Ovary (tissue), 9 donors: ENCODE data around the gene CEP131. TPM values are rescaled to one million over a fixed set of nuclear protein-coding genes. Genes with fewer than 3 reads are reported as not detected.
A peak's percentile ranks its signal among the peaks of the same experiment; 100 is the strongest.

Experiments used
- DNase-seq, 5 donors: peaks; one replicate each; pipeline ENCODE4 v3.0.0-alpha.2; 2019 to 2020
- H3K27ac ChIP-seq, 2 donors: fragments of 200-600 bp; one replicate each; pipeline versions ENCODE4 v1.5.1 to v1.8.0; 2019 to 2022
- H3K27me3 ChIP-seq: fragments of 200-600 bp; one replicate; pipeline ENCODE4 v1.8.0; 2022
- H3K36me3 ChIP-seq: fragments of 200-600 bp; sonication (generic); one replicate; pipeline ENCODE4 v1.5.1; 2019
- H3K4me1 ChIP-seq: one replicate; pipeline ENCODE4 v1.8.1; 2013; ENCODE audit warnings: mild to moderate bottlenecking, moderate library complexity; ENCODE audit not compliant: insufficient read depth
- H3K4me3 ChIP-seq: fragments of 200-600 bp; sonication (generic); one replicate; pipeline ENCODE4 v1.5.1; 2017
- H3K9me3 ChIP-seq, 2 donors: fragments of 200-600 bp in 1 of 2; sonication (generic) in 1 of 2; one replicate each; pipeline versions ENCODE4 v1.5.1 to v1.8.1; 2013 to 2019; ENCODE audit warnings: mild to moderate bottlenecking in 1 of 2, moderate library complexity in 1 of 2
- EP300 ChIP-seq: sonication (generic); formaldehyde crosslinking; IDR thresholded peaks from one replicate; pipeline ENCODE4 v1.6.1; 2017; ENCODE audit warnings: antibody characterized with exemption
- POLR2A ChIP-seq: fragments of 450-650 bp; IDR thresholded peaks from one replicate; pipeline ENCODE4 v1.6.1; 2017; ENCODE audit warnings: antibody characterized with exemption, mild to moderate bottlenecking, moderate library complexity
- WGBS, 3 donors: extraction: QIAGEN DNeasy Blood & Tissue Kit in 1 of 3; methylation state at CpG; one replicate each; pipeline versions ENCODE4 v1.1.5 to v1.1.7; 2013 to 2017; 5-methylcytosine and 5-hydroxymethylcytosine counted together
- intact Hi-C, 4 donors: fragments of 100-400 bp; cut with DNase I; formaldehyde crosslinking; loops; one replicate each; pipeline versions ENCODE4 v1.11.0 to v1.15.1; 2022 to 2023
- polyA plus RNA-seq, 2 donors: library from polyadenylated mRNA; stranded (reverse); fragments of 200-250 nt in 1 of 2; fragments of 350-450 nt in 1 of 2; fragmentation: Illumina TruSeq in 1 of 2; extraction: RNeasy Lipid Tissue Mini Kit (QIAGEN cat#74804) in 1 of 2; gene quantifications; one replicate each; pipeline ENCODE4 v1.2.3, GENCODE V29; 2013 to 2014
- total RNA-seq, 7 donors: library from RNA; depleted of rRNA in 2 of 7; stranded (reverse); fragments of >200 nt in 2 of 7; fragmentation: NEBNext Ultra II Directional in 3 of 7; extraction: Animal tissue kit (Norgen Biotek cat#: 25700) in 3 of 7; gene quantifications; one replicate each; pipeline versions ENCODE4 v1.1.0 to v1.2.4, GENCODE V29; 2016 to 2023
- TF ChIP-seq, protein P1 (sequence below), 3 donors: fragments of 450-650 bp in 2 of 3; fragments of 200-600 bp in 1 of 3; IDR thresholded peaks; one replicate each; pipeline versions ENCODE4 v1.5.1 to v1.8.0; 2016 to 2022; ENCODE audit warnings: antibody characterized with exemption in 3 of 3, mild to moderate bottlenecking in 1 of 3
- donor health status: DM: no; HTN: no; CAD: no; lungs with moderate emphysema.
- donor health status: DM: no; HTN: no; CAD: no.
- donor health status: Bipolar disorder and iron deficiency.
- donor health status: DM: yes; HTN: yes; CAD: no.
- donor health status: DM: no; HTN: no; CAD: no.
- donor health status: DM: yes; HTN: yes; CAD: no.

Gene CEP131
- total and polyA plus RNA-seq, 9 donors = 0.22 to 10.7 (median 8.8) TPM

DNA sequence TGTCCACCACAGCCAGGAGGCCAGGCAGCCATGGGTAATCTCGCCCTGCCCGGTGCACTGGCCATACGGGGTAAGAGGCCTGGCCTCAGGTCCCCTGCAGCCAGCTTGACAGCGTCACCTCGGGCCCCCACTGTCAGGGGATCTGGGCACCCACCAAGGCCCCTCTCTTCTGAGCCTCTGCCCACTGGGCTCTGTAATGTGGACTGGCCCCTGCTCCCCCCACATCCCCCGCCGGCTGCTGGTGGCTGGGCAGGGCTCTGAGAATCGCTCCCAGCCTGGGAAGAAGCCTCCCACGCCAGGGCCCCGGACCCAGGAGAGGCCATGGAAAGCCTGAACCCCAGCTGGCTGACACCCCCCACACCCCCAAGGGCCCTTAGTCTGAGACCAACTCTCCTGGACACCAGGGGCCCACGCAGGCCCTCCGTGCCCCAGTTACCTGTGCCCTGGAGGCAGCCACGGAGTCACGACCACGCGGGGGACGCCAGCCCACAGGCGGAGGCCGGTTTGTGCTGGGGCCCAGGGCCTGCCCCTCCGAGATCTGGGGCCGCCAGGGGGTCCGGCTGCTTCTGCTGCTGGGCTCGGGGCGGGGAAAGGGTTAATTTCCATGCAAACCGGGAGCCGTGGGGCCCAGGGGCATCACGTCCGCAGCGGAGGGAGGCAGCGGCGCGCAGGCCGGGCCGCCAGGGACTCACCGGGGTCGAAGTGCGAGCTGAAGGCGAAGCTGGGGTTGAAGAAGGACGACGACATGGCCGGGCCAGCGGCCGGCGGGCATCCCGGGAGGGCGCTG is 57.3 kb downstream of the CEP131 start, which contains the start of gene PVALEF:
Gene PVALEF, plus strand, starts transcription at position 262 of the 787 bp plus-strand sequence. CDS start 15,720 bp downstream, outside the sequence.
- Histone ChIP-seq H3K36me3 (no peaks in the 10 kb centered on the region), H3K27ac (no peak within 1 kb of the TSS), H3K4me1 (peaks cover 1% of the 10 kb centered on the region), H3K9me3 (no peaks in the 10 kb centered on the region), H3K27me3 (no peaks in the 10 kb centered on the region), H3K4me3 (no peak within 1 kb of the TSS)
- intact Hi-C loops = no loop called here
- 24 to 55% (median 25%) methylated on average over 17 to 46 of the region's 46 CpGs for WGBS, 3 donors
- TF ChIP-seq POLR2A (no peak), EP300 (no peak)
- TF ChIP-seq, protein P1, sequence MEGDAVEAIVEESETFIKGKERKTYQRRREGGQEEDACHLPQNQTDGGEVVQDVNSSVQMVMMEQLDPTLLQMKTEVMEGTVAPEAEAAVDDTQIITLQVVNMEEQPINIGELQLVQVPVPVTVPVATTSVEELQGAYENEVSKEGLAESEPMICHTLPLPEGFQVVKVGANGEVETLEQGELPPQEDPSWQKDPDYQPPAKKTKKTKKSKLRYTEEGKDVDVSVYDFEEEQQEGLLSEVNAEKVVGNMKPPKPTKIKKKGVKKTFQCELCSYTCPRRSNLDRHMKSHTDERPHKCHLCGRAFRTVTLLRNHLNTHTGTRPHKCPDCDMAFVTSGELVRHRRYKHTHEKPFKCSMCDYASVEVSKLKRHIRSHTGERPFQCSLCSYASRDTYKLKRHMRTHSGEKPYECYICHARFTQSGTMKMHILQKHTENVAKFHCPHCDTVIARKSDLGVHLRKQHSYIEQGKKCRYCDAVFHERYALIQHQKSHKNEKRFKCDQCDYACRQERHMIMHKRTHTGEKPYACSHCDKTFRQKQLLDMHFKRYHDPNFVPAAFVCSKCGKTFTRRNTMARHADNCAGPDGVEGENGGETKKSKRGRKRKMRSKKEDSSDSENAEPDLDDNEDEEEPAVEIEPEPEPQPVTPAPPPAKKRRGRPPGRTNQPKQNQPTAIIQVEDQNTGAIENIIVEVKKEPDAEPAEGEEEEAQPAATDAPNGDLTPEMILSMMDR (IDR thresholded peaks at IDR 0.05) = no peak
- peak in 1 of 5 donors; percentile 13 for DNase-seq

DNA sequence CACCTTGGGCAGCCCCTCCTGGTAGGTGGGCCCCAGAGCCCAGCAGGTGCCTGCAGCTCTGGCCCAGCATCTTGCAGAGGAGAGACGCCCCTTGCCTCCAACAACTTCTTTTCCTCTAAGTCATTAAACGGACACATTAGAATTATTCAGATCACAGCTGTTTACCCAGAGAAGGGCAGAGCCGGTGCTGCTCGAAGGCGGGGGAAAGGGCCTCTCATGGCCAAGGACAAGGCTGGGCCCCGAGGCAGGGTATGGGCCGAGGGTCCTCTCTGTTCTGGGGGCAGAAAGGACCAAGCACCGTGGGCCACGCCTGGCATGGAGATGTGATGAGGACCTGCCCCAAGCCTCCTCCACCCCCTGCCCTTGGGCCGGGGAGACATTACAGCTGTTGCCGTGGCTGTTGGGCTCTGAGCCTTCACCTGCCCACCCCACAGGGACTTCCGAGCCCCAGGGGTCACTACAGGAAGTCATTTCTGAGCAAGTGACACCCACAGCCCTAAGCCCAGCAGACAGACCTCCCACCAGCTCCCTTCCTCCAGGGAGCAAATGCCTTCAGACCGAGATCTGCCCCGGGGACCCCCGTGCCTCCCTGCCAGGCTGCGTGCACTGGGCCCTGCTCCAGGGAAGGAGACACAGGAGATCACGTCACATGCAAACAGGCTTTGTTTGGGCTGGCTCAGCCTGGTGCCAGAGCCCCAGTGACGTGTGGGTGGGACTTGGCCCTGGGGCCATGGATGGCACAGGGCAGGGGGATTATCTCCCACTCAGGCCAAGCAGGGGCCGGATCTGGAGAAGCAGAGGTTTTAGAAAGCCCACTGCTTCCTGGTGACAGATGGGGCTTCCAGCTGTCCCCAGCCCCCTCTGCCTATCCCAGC is 58.2 kb downstream of the CEP131 start:
- Histone ChIP-seq H3K4me1 (peaks cover 5% of the 10 kb centered on the region), H3K36me3 (no peaks in the 10 kb centered on the region), H3K27ac (no peak overlapping the region), H3K4me3 (no peak overlapping the region), H3K27me3 (no peaks in the 10 kb centered on the region), H3K9me3 (no peaks in the 10 kb centered on the region)
- 63 to 70% (median 66%) methylated on average over 19 of the region's 19 CpGs for WGBS, 3 donors
- no peak for DNase-seq
- intact Hi-C loops = no loop called here
- TF ChIP-seq, protein P1 (IDR thresholded peaks at IDR 0.05) = no peak
- TF ChIP-seq EP300 (no peak), POLR2A (no peak)

DNA sequence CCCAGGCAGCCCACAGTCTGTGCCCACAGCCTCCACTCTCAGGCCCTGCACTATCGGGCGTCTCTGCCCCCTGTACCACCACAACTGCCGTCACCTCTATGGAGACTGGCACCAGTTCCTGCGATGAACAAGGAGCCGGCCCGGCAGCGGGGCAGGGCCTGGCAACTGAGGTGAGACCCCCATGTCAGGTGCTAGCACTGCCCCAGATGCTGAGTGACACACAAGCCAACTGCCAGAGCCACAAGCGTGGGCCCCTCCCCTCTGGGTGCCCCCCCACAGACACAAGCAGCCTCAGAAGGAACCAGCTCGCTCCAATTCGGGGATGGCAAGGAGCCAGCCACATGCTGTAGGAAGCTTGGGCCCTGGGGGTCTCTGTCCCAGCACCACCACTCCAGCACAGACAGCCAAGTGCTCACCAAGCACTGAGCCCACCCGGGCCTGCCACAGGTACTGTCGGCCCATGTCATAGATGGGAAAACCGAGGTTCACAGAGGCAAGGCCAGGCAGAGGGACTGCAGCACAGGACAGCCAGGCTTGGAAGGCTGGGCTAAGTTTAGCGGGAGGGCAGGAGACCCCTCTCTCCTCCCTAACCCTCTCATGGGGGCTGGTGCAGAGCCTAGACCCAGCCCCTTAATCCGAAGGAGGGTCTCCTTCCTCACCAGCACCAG is 58.9 kb downstream of the CEP131 start:
- TF ChIP-seq POLR2A = no peak
- TF ChIP-seq EP300 = no peak
- TF ChIP-seq, protein P1 (IDR thresholded peaks at IDR 0.05) = no peak
- Histone ChIP-seq H3K4me1 (peaks cover 5% of the 10 kb centered on the region), H3K27me3 (no peaks in the 10 kb centered on the region), H3K4me3 (no peak overlapping the region), H3K9me3 (no peaks in the 10 kb centered on the region), H3K36me3 (no peaks in the 10 kb centered on the region), H3K27ac (no peak overlapping the region)
- 84 to 89% (median 84%) methylated on average over 14 to 15 of the region's 15 CpGs for WGBS, 3 donors
- no peak for DNase-seq
- intact Hi-C loops = no loop called here

GRCh38 chr17:81163051-81163695 is 59.6 kb downstream of the CEP131 start:
- no peak overlapping the region for H3K27ac ChIP-seq
- DNase-seq = no peak
- H3K4me3 ChIP-seq = no peak overlapping the region
- WGBS, 3 donors = 83 to 91% (median 88%) methylated on average over 15 to 19 of the region's 19 CpGs
- H3K36me3 ChIP-seq = no peaks in the 10 kb centered on the region
- intact Hi-C loops = no loop called here
- H3K4me1 ChIP-seq = peaks cover 5% of the 10 kb centered on the region
- TF ChIP-seq EP300 (no peak), POLR2A (no peak)
- TF ChIP-seq, protein P1 (IDR thresholded peaks at IDR 0.05) = no peak
- H3K9me3 ChIP-seq = no peaks in the 10 kb centered on the region
- no peaks in the 10 kb centered on the region for H3K27me3 ChIP-seq
